ENCODE results near the gene C5orf47. TPM values are rescaled to one million over a fixed set of nuclear protein-coding genes. Genes with fewer than 3 reads are reported as not detected.

Gene C5orf47
- total RNA-seq, 1 donor from 2014 or later = not detected

- no peak overlapping the region for H3K27ac Mint-ChIP-seq (ENCODE audit: unreplicated experiment)
- no peak for TF ChIP-seq EZH2 (IDR thresholded peaks at IDR 0.05; ENCODE audit: insufficient read depth, low read length)
- TF ChIP-seq, protein P1, sequence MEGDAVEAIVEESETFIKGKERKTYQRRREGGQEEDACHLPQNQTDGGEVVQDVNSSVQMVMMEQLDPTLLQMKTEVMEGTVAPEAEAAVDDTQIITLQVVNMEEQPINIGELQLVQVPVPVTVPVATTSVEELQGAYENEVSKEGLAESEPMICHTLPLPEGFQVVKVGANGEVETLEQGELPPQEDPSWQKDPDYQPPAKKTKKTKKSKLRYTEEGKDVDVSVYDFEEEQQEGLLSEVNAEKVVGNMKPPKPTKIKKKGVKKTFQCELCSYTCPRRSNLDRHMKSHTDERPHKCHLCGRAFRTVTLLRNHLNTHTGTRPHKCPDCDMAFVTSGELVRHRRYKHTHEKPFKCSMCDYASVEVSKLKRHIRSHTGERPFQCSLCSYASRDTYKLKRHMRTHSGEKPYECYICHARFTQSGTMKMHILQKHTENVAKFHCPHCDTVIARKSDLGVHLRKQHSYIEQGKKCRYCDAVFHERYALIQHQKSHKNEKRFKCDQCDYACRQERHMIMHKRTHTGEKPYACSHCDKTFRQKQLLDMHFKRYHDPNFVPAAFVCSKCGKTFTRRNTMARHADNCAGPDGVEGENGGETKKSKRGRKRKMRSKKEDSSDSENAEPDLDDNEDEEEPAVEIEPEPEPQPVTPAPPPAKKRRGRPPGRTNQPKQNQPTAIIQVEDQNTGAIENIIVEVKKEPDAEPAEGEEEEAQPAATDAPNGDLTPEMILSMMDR (IDR thresholded peaks at IDR 0.05; ENCODE audit: insufficient read depth, low read depth, low read length) = no peak
- no peak overlapping the region for H3K9ac ChIP-seq (ENCODE audit: low read length)
- peaks cover 9% of the 10 kb centered on the region for H3K79me2 ChIP-seq (ENCODE audit: insufficient read depth, low read length)
- H3K27ac ChIP-seq (ENCODE audit: low read depth, low read length) = no peak overlapping the region
- no peak overlapping the region for H3K4me3 ChIP-seq (ENCODE audit: insufficient read depth, low read depth, low read length)
- H2AFZ ChIP-seq (ENCODE audit: low read depth, low read length) = no peak overlapping the region
- peaks cover 19% of the 10 kb centered on the region for H3K36me3 Mint-ChIP-seq (ENCODE audit: low read depth, unreplicated experiment)
- H3K4me1 Mint-ChIP-seq (ENCODE audit: low read depth, unreplicated experiment) = peaks cover 12% of the 10 kb centered on the region
- no peaks in the 10 kb centered on the region for H3K4me1 ChIP-seq (ENCODE audit: insufficient read depth, low read length)
- H3K27me3 Mint-ChIP-seq (ENCODE audit: low read depth, unreplicated experiment) = no peaks in the 10 kb centered on the region
- no peaks in the 10 kb centered on the region for H3K9me3 Mint-ChIP-seq (ENCODE audit: unreplicated experiment)
- H4K20me1 ChIP-seq (ENCODE audit: insufficient read depth, low read length) = peaks cover 10% of the 10 kb centered on the region
- no peaks in the 10 kb centered on the region for H3K9me3 ChIP-seq (ENCODE audit: insufficient read depth, low read depth, low read length)
- FAIRE-seq (no peak), DNase-seq (ENCODE audit: low read depth) (no peak)
- peaks cover 24% of the 10 kb centered on the region for H3K36me3 ChIP-seq (ENCODE audit: insufficient read depth, low read length)
- no peak overlapping the region for H3K4me2 ChIP-seq (ENCODE audit: low read length)
- no peak overlapping the region for H3K4me3 Mint-ChIP-seq (ENCODE audit: unreplicated experiment)
- no peaks in the 10 kb centered on the region for H3K27me3 ChIP-seq (ENCODE audit: insufficient read depth, low read length)
Observed at GRCh38 chr5:173945160-173945559, 43.8 kb upstream of the C5orf47 start.

DNA sequence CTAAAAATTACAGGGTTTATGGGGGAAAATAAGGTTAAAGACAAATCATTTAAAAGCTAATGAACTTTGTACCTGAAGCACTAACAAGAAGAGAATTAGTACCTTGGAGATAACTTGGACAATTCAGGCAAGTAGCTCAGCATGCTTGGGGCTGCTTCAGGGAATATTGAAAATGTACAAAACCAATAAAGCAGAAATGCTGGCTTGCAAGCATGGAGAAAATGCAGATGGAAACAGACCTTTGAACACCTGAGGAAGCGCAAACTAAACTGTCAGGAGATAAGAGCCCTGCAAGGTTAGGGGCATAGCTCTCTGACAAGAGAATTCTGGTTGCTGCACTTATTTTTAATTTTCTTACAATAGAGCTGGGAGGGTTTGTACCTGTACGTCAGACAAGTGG lies 42.6 kb upstream of the C5orf47 start:
- Mint-ChIP-seq H3K27ac (ENCODE audit: unreplicated experiment) (no peak overlapping the region), H3K4me1 (ENCODE audit: low read depth, unreplicated experiment) (peaks cover 14% of the 10 kb centered on the region), H3K9me3 (ENCODE audit: unreplicated experiment) (no peaks in the 10 kb centered on the region), H3K4me3 (ENCODE audit: unreplicated experiment) (no peak overlapping the region), H3K36me3 (ENCODE audit: low read depth, unreplicated experiment) (peaks cover 23% of the 10 kb centered on the region), H3K27me3 (ENCODE audit: low read depth, unreplicated experiment) (no peaks in the 10 kb centered on the region)
- Histone ChIP-seq H3K79me2 (ENCODE audit: insufficient read depth, low read length) (peaks cover under 1% of the 10 kb centered on the region), H3K4me2 (ENCODE audit: low read length) (no peak overlapping the region), H2AFZ (ENCODE audit: low read depth, low read length) (no peak overlapping the region), H3K9me3 (ENCODE audit: insufficient read depth, low read depth, low read length) (no peaks in the 10 kb centered on the region), H4K20me1 (ENCODE audit: insufficient read depth, low read length) (peaks cover 10% of the 10 kb centered on the region), H3K27ac (ENCODE audit: low read depth, low read length) (no peak overlapping the region), H3K36me3 (ENCODE audit: insufficient read depth, low read length) (peaks cover 29% of the 10 kb centered on the region), H3K4me3 (ENCODE audit: insufficient read depth, low read depth, low read length) (no peak overlapping the region), H3K27me3 (ENCODE audit: insufficient read depth, low read length) (no peaks in the 10 kb centered on the region), H3K9ac (ENCODE audit: low read length) (no peak overlapping the region), H3K4me1 (ENCODE audit: insufficient read depth, low read length) (no peaks in the 10 kb centered on the region)
- TF ChIP-seq EZH2 (IDR thresholded peaks at IDR 0.05; ENCODE audit: insufficient read depth, low read length) = no peak
- TF ChIP-seq, protein P1 (IDR thresholded peaks at IDR 0.05; ENCODE audit: insufficient read depth, low read depth, low read length) = no peak
- FAIRE-seq (no peak), DNase-seq (ENCODE audit: low read depth) (no peak)

DNA sequence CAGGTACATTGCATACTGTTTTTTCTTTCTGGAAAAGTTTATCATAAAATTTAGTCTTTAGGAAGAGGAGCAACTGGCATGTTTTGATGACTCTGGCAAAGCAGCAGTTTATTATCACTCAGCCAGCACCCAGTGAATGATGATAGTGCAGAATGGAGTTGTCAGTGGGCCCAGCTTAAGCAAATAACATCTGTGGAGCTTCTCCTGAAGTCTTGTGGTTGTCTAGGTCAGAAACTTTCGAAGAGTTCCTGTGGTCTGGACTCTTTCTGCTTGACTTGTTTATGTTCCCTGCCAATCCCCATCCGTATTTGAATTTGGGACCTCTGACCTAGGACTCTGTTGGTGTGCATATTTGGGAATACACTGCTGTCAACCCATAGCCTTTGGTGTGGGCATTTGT lies 38.1 kb upstream of the C5orf47 start:
- peak; percentile 29 for DNase-seq (ENCODE audit: low read depth)
- Histone ChIP-seq H3K27ac (ENCODE audit: low read depth, low read length) (no peak overlapping the region), H3K36me3 (ENCODE audit: insufficient read depth, low read length) (peaks cover 42% of the 10 kb centered on the region), H4K20me1 (ENCODE audit: insufficient read depth, low read length) (peaks cover 3% of the 10 kb centered on the region), H3K4me2 (ENCODE audit: low read length) (no peak overlapping the region), H2AFZ (ENCODE audit: low read depth, low read length) (no peak overlapping the region), H3K4me3 (ENCODE audit: insufficient read depth, low read depth, low read length) (no peak overlapping the region), H3K9me3 (ENCODE audit: insufficient read depth, low read depth, low read length) (no peaks in the 10 kb centered on the region), H3K9ac (ENCODE audit: low read length) (no peak overlapping the region), H3K79me2 (ENCODE audit: insufficient read depth, low read length) (no peaks in the 10 kb centered on the region), H3K4me1 (ENCODE audit: insufficient read depth, low read length) (peaks cover 7% of the 10 kb centered on the region), H3K27me3 (ENCODE audit: insufficient read depth, low read length) (no peaks in the 10 kb centered on the region)
- no peak for FAIRE-seq
- Mint-ChIP-seq H3K36me3 (ENCODE audit: low read depth, unreplicated experiment) (peaks cover 35% of the 10 kb centered on the region), H3K27me3 (ENCODE audit: low read depth, unreplicated experiment) (no peaks in the 10 kb centered on the region), H3K9me3 (ENCODE audit: unreplicated experiment) (no peaks in the 10 kb centered on the region), H3K4me1 (ENCODE audit: low read depth, unreplicated experiment) (peaks cover 27% of the 10 kb centered on the region), H3K27ac (ENCODE audit: unreplicated experiment) (no peak overlapping the region), H3K4me3 (ENCODE audit: unreplicated experiment) (no peak overlapping the region)
- no peak for TF ChIP-seq EZH2 (IDR thresholded peaks at IDR 0.05; ENCODE audit: insufficient read depth, low read length)
- TF ChIP-seq, protein P1 (IDR thresholded peaks at IDR 0.05; ENCODE audit: insufficient read depth, low read depth, low read length) = no peak

Measured in astrocyte (in vitro differentiated cells and primary cell).